Measurements from ENCODE around the gene CDYL2.

DNA sequence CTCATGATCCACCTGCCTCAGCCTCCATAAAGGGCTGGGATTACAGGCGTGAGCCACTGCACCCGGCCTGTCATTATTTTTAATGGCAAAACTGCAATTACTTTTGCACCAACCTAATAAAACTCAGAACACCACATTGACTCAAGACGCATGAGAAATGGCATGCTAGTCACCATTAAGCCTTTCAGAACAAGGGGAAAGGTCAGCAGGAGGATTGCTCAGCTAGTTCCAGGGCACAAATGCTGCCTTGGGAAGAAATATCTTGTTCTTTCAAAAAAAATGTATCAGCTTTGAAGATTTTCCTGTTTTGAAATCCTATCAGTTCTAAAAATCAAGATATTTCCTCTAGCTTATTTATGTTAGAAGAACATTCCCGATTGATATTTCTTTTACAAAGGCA lies 32.4 kb upstream of the CDYL2 start:
- TF ChIP-seq, protein P1, sequence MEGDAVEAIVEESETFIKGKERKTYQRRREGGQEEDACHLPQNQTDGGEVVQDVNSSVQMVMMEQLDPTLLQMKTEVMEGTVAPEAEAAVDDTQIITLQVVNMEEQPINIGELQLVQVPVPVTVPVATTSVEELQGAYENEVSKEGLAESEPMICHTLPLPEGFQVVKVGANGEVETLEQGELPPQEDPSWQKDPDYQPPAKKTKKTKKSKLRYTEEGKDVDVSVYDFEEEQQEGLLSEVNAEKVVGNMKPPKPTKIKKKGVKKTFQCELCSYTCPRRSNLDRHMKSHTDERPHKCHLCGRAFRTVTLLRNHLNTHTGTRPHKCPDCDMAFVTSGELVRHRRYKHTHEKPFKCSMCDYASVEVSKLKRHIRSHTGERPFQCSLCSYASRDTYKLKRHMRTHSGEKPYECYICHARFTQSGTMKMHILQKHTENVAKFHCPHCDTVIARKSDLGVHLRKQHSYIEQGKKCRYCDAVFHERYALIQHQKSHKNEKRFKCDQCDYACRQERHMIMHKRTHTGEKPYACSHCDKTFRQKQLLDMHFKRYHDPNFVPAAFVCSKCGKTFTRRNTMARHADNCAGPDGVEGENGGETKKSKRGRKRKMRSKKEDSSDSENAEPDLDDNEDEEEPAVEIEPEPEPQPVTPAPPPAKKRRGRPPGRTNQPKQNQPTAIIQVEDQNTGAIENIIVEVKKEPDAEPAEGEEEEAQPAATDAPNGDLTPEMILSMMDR (IDR thresholded peaks at IDR 0.05), result no peak
- TF ChIP-seq POLR2A (IDR thresholded peaks at IDR 0.05), result no peak
